Lung (tissue), 12 donors: ENCODE data around the gene NIN. TPM values are rescaled to one million over a fixed set of nuclear protein-coding genes. Genes with fewer than 3 reads are reported as not detected.

Source experiments
- ATAC-seq: fragments of 200-7000 bp; cut with Tn5 transposase; one replicate; pipeline ENCODE4 v1.9.1; 2020; ENCODE audit warnings: moderate number of reproducible peaks; ENCODE audit not compliant: insufficient read depth, low FRiP score
- DNase-seq, 3 donors: peaks; one replicate each; pipeline ENCODE4 v3.0.0-alpha.2; 2013 to 2017
- H3K27ac ChIP-seq, 2 donors: one replicate each; pipeline ENCODE4 v1.5.1; 2013; ENCODE audit warnings: mild to moderate bottlenecking in 2 of 2, moderate library complexity in 2 of 2, control low read depth in 1 of 2, inconsistent platforms in 1 of 2, low read depth in 1 of 2, low read length in 1 of 2
- H3K27me3 ChIP-seq, 3 donors: one replicate each; pipeline ENCODE4 v1.5.1; 2013; ENCODE audit warnings: low read length in 2 of 3; ENCODE audit not compliant: control insufficient read depth in 3 of 3, insufficient read depth in 3 of 3
- H3K36me3 ChIP-seq, 4 donors: one replicate each; pipeline ENCODE4 v1.5.1; 2013; ENCODE audit warnings: low read length in 4 of 4, mild to moderate bottlenecking in 1 of 4, moderate library complexity in 1 of 4; ENCODE audit not compliant: control insufficient read depth in 4 of 4, insufficient read depth in 4 of 4
- H3K4me1 ChIP-seq, 5 donors: one replicate each; pipeline ENCODE4 v1.5.1; 2013; ENCODE audit warnings: low read length in 5 of 5, mild to moderate bottlenecking in 2 of 5, moderate library complexity in 1 of 5; ENCODE audit not compliant: control insufficient read depth in 5 of 5, insufficient read depth in 5 of 5
- H3K4me3 ChIP-seq: one replicate; pipeline ENCODE4 v1.5.1; 2013; ENCODE audit warnings: mild to moderate bottlenecking, control low read depth, moderate library complexity
- H3K9ac ChIP-seq, 2 donors: one replicate each; pipeline ENCODE4 v1.5.1; 2013; ENCODE audit warnings: low read length in 2 of 2, control low read depth in 1 of 2; ENCODE audit not compliant: insufficient read depth in 1 of 2
- H3K9me3 ChIP-seq, 4 donors: one replicate each; pipeline ENCODE4 v1.5.1; 2013; ENCODE audit warnings: low read length in 3 of 4, mild to moderate bottlenecking in 1 of 4, moderate library complexity in 1 of 4; ENCODE audit not compliant: control insufficient read depth in 4 of 4, insufficient read depth in 3 of 4
- CTCF ChIP-seq: IDR thresholded peaks from 2 replicates; pipeline ENCODE4 v1.5.1; 2012; ENCODE audit warnings: mild to moderate bottlenecking; ENCODE audit errors: control extremely low read depth, extremely low read depth
- WGBS, 2 donors: extraction: QIAGEN DNeasy Blood & Tissue Kit; methylation state at CpG; one replicate each; pipeline ENCODE4 v1.1.7; 2013; 5-methylcytosine and 5-hydroxymethylcytosine counted together
- polyA plus RNA-seq, 2 donors: library from polyadenylated mRNA; stranded (reverse); fragments of 200-250 nt; gene quantifications; one replicate each; pipeline ENCODE4 v1.2.1, GENCODE V29; 2013
- total RNA-seq, 2 donors: library from RNA; depleted of rRNA in 1 of 2; stranded (reverse); fragments of >200 nt in 1 of 2; gene quantifications; one replicate each; pipeline ENCODE4 v1.2.1, GENCODE V29; 2014 to 2021
- donor health status: control.
- donor health status: control.
- donor health status: Bipolar disorder and iron deficiency.
- donor health status: healthy.
- donor health status: DM: yes; HTN: yes; CAD: no.

NIN gene
- total and polyA plus RNA-seq, 4 donors, result 5.2 to 38.6 (median 24.2) TPM

DNA sequence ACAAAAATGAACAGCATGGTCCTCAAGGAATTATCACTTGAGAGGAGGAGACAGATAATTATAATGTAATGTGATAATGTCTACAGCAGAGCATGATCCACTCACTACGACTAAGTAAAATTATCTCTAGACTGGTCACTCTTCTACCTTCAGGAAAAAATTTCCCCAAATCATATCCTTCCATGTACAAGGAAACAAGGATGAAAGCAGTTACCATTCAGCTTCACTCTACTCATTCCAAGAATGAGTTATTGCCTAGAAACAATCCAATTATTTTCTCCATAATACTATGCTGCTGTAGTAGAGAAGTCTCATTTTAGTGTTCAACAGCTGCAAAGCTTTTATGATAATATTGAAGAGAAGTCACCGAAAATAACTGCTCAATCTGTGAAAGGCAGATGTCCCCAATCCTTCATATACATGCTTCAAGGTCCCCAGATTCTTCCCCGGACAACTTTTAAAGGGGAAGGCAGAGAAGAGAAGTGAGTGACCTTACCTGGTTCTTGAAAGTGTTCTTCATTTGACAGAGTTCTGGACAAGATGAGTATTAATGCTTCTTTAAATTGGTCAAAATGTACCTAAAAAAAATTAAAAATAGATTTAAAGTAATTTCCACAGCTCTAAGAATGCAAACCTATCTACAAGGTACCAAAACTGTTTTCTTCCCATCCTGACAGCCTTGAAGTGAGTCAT lies 24.6 kb downstream of the NIN start:
- Histone ChIP-seq H3K4me1 (peaks cover 0 to 4% (median 0%) of the 10 kb centered on the region in 5 donors), H3K27ac (no peak overlapping the region), H3K36me3 (peaks cover 0 to 11% (median 3%) of the 10 kb centered on the region in 4 donors), H3K4me3 (no peak overlapping the region), H3K27me3 (no peaks in the 10 kb centered on the region), H3K9me3 (no peaks in the 10 kb centered on the region), H3K9ac (no peak overlapping the region)
- ATAC-seq (no peak), DNase-seq (no peak)
- WGBS, 2 donors, result 84 to 90% methylated on average over 3 of the region's 3 CpGs
- no peak for TF ChIP-seq CTCF

- Histone ChIP-seq H3K36me3 (peaks cover 0 to 11% (median 3%) of the 10 kb centered on the region in 4 donors), H3K4me3 (no peak overlapping the region), H3K27ac (no peak overlapping the region), H3K9me3 (no peaks in the 10 kb centered on the region), H3K9ac (no peak overlapping the region), H3K27me3 (no peaks in the 10 kb centered on the region), H3K4me1 (peaks cover 0 to 4% (median 0%) of the 10 kb centered on the region in 5 donors)
- no peak for ATAC-seq
- 97 to 99% methylated on average over 3 of the region's 3 CpGs for WGBS, 2 donors
- DNase-seq, result no peak
- TF ChIP-seq CTCF, result no peak
Observed at GRCh38 chr14:50805396-50805795, 25.6 kb downstream of the NIN start.

- 70 to 84% methylated on average over 5 of the region's 5 CpGs for WGBS, 2 donors
- Histone ChIP-seq H3K9ac (no peak overlapping the region), H3K4me1 (peaks cover 0 to 4% (median 0%) of the 10 kb centered on the region in 5 donors), H3K36me3 (peaks cover 0 to 11% (median 3%) of the 10 kb centered on the region in 4 donors), H3K27me3 (no peaks in the 10 kb centered on the region), H3K9me3 (no peaks in the 10 kb centered on the region), H3K4me3 (no peak overlapping the region), H3K27ac (no peak overlapping the region)
- DNase-seq (no peak), ATAC-seq (no peak)
- no peak for TF ChIP-seq CTCF
Observed at GRCh38 chr14:50804181-50804721, 26.7 kb downstream of the NIN start.
